ENCODE data around the gene SMIM41. TPM values are rescaled to one million over a fixed set of nuclear protein-coding genes. Genes with fewer than 3 reads are reported as not detected.

The SMIM41 gene
- total RNA-seq, 1 donor, result under 0.01 TPM

GRCh38 chr12:52122540-52122871 lies 43.0 kb downstream of the SMIM41 start:
- no peak for DNase-seq (ENCODE audit: insufficient read length, low spot score, missing footprints)
- H2AFZ ChIP-seq (ENCODE audit: low read length), result no peak overlapping the region
- no peaks in the 10 kb centered on the region for H3K9me3 ChIP-seq (ENCODE audit: low read depth, low read length)
- no peaks in the 10 kb centered on the region for H3K4me1 ChIP-seq (ENCODE audit: insufficient read depth, low read length)
- TF ChIP-seq CTCF (IDR thresholded peaks at IDR 0.05; ENCODE audit: extremely low read depth, low read depth, low read length), result no peak
- H3K4me3 ChIP-seq (ENCODE audit: insufficient read depth, low read length), result no peak overlapping the region
- H4K20me1 ChIP-seq (ENCODE audit: insufficient read depth, low read length), result no peaks in the 10 kb centered on the region
- H3K4me2 ChIP-seq (ENCODE audit: insufficient read depth, low read length), result no peak overlapping the region
- peaks cover 16% of the 10 kb centered on the region for H3K27me3 ChIP-seq (ENCODE audit: insufficient read depth, low read length)
- no peaks in the 10 kb centered on the region for H3K79me2 ChIP-seq (ENCODE audit: insufficient read depth, low read length)
- no peak overlapping the region for H3K27ac ChIP-seq (ENCODE audit: low read depth, low read length)
- H3K36me3 ChIP-seq (ENCODE audit: insufficient read depth, low read length), result no peaks in the 10 kb centered on the region

- no peaks in the 10 kb centered on the region for H4K20me1 ChIP-seq (ENCODE audit: insufficient read depth, low read length)
- no peaks in the 10 kb centered on the region for H3K9me3 ChIP-seq (ENCODE audit: low read depth, low read length)
- no peaks in the 10 kb centered on the region for H3K79me2 ChIP-seq (ENCODE audit: insufficient read depth, low read length)
- no peak for TF ChIP-seq CTCF (IDR thresholded peaks at IDR 0.05; ENCODE audit: extremely low read depth, low read depth, low read length)
- no peaks in the 10 kb centered on the region for H3K4me1 ChIP-seq (ENCODE audit: insufficient read depth, low read length)
- no peak overlapping the region for H2AFZ ChIP-seq (ENCODE audit: low read length)
- no peak overlapping the region for H3K4me3 ChIP-seq (ENCODE audit: insufficient read depth, low read length)
- H3K4me2 ChIP-seq (ENCODE audit: insufficient read depth, low read length), result no peak overlapping the region
- DNase-seq (ENCODE audit: insufficient read length, low spot score, missing footprints), result no peak
- H3K27me3 ChIP-seq (ENCODE audit: insufficient read depth, low read length), result peaks cover 14% of the 10 kb centered on the region
- H3K27ac ChIP-seq (ENCODE audit: low read depth, low read length), result no peak overlapping the region
- no peaks in the 10 kb centered on the region for H3K36me3 ChIP-seq (ENCODE audit: insufficient read depth, low read length)
Observed at GRCh38 chr12:52122904-52123303, 43.4 kb downstream of the SMIM41 start.

- Histone ChIP-seq H3K4me1 (ENCODE audit: insufficient read depth, low read length) (no peaks in the 10 kb centered on the region), H3K79me2 (ENCODE audit: insufficient read depth, low read length) (no peaks in the 10 kb centered on the region), H3K9me3 (ENCODE audit: low read depth, low read length) (no peaks in the 10 kb centered on the region), H3K4me3 (ENCODE audit: insufficient read depth, low read length) (no peak overlapping the region), H3K4me2 (ENCODE audit: insufficient read depth, low read length) (no peak overlapping the region), H2AFZ (ENCODE audit: low read length) (no peak overlapping the region), H3K36me3 (ENCODE audit: insufficient read depth, low read length) (no peaks in the 10 kb centered on the region), H4K20me1 (ENCODE audit: insufficient read depth, low read length) (no peaks in the 10 kb centered on the region), H3K27me3 (ENCODE audit: insufficient read depth, low read length) (peaks cover 6% of the 10 kb centered on the region), H3K27ac (ENCODE audit: low read depth, low read length) (no peak overlapping the region)
- DNase-seq (ENCODE audit: insufficient read length, low spot score, missing footprints), result no peak
- no peak for TF ChIP-seq CTCF (IDR thresholded peaks at IDR 0.05; ENCODE audit: extremely low read depth, low read depth, low read length)
Observed at GRCh38 chr12:52123487-52124186, 44.1 kb downstream of the SMIM41 start.

- H3K27me3 ChIP-seq (ENCODE audit: insufficient read depth, low read length), result peaks cover 5% of the 10 kb centered on the region
- DNase-seq (ENCODE audit: insufficient read length, low spot score, missing footprints), result no peak
- H2AFZ ChIP-seq (ENCODE audit: low read length), result no peak overlapping the region
- no peak for TF ChIP-seq CTCF (IDR thresholded peaks at IDR 0.05; ENCODE audit: extremely low read depth, low read depth, low read length)
- H3K27ac ChIP-seq (ENCODE audit: low read depth, low read length), result no peak overlapping the region
- no peaks in the 10 kb centered on the region for H3K4me1 ChIP-seq (ENCODE audit: insufficient read depth, low read length)
- H3K4me2 ChIP-seq (ENCODE audit: insufficient read depth, low read length), result no peak overlapping the region
- no peaks in the 10 kb centered on the region for H3K79me2 ChIP-seq (ENCODE audit: insufficient read depth, low read length)
- no peaks in the 10 kb centered on the region for H4K20me1 ChIP-seq (ENCODE audit: insufficient read depth, low read length)
- no peaks in the 10 kb centered on the region for H3K9me3 ChIP-seq (ENCODE audit: low read depth, low read length)
- H3K4me3 ChIP-seq (ENCODE audit: insufficient read depth, low read length), result no peak overlapping the region
- H3K36me3 ChIP-seq (ENCODE audit: insufficient read depth, low read length), result no peaks in the 10 kb centered on the region
Observed at GRCh38 chr12:52125476-52125900, 46.0 kb downstream of the SMIM41 start.

Measured in osteoblast (primary cell).